Transverse colon (tissue), 4 donors: ENCODE results near the gene PCDHGA1. TPM values are rescaled to one million over a fixed set of nuclear protein-coding genes. Genes with fewer than 3 reads are reported as not detected.

Source experiments
- DNase-seq: peaks from one replicate; pipeline ENCODE4 v3.0.0-alpha.2; 2019
- H3K27ac ChIP-seq, 4 donors: fragments of 200-600 bp; sonication (generic); 2 replicates each; pipeline ENCODE4 v1.5.1; 2016 to 2018; ENCODE audit warnings: inconsistent platforms in 4 of 4
- H3K27me3 ChIP-seq: fragments of 200-600 bp; sonication (generic); 2 replicates; pipeline ENCODE4 v1.5.1; 2017; ENCODE audit warnings: inconsistent platforms
- H3K36me3 ChIP-seq, 4 donors: fragments of 200-600 bp; sonication (generic); 2 replicates each; pipeline ENCODE4 v1.5.1; 2017 to 2019; ENCODE audit warnings: inconsistent platforms in 4 of 4
- H3K4me1 ChIP-seq, 4 donors: fragments of 200-600 bp; sonication (generic); 2 replicates each; pipeline ENCODE4 v1.5.1; 2017 to 2020; ENCODE audit warnings: inconsistent platforms in 4 of 4
- H3K4me3 ChIP-seq, 4 donors: fragments of 200-600 bp; sonication (generic); 1 replicate in 1 of 4; 2 replicates in 3 of 4; pipeline versions ENCODE4 v1.5.1 to v1.6.1; 2017 to 2019; ENCODE audit warnings: inconsistent platforms in 4 of 4
- H3K9me3 ChIP-seq, 2 donors: fragments of 200-600 bp; sonication (generic); 2 replicates each; pipeline ENCODE4 v1.5.1; 2017 to 2019; ENCODE audit warnings: inconsistent platforms in 2 of 2
- CTCF ChIP-seq, 5 experiments: fragments of 200-600 bp in 3 of 5; fragments of 450-650 bp in 2 of 5; sonication (generic) in 3 of 5; IDR thresholded peaks; 1 replicate in 2 of 5; 2 replicates in 3 of 5; pipeline ENCODE4 v1.5.1; 2016 to 2017; ENCODE audit warnings: antibody characterized with exemption in 5 of 5, inconsistent platforms in 3 of 5, mild to moderate bottlenecking in 2 of 5, moderate library complexity in 1 of 5
- EP300 ChIP-seq: sonication (generic); formaldehyde crosslinking; IDR thresholded peaks from one replicate; pipeline ENCODE4 v1.6.1; 2017; ENCODE audit warnings: antibody characterized with exemption, low read depth
- POLR2A ChIP-seq: fragments of 450-650 bp; IDR thresholded peaks from one replicate; pipeline ENCODE4 v1.6.1; 2016; ENCODE audit warnings: antibody characterized with exemption, mild to moderate bottlenecking, moderate library complexity
- POLR2AphosphoS5 ChIP-seq, 3 donors: sonication (generic); formaldehyde crosslinking; IDR thresholded peaks; one replicate each; pipeline ENCODE4 v1.6.1; 2016; ENCODE audit warnings: antibody characterized with exemption in 3 of 3
- WGBS, 2 donors: methylation state at CpG; one replicate each; pipeline ENCODE4 v1.1.5; 2018; ENCODE audit warnings: low coverage in 1 of 2; 5-methylcytosine and 5-hydroxymethylcytosine counted together
- in situ Hi-C, 4 donors: fragments of 200-750 bp; cut with MboI; loops; one replicate each; pipeline versions ENCODE4 v1.15.0 to v1.15.1; 2017; ENCODE audit warnings: low sequenced_read_pairs in 3 of 4, low pct_ligation_motif_present in 1 of 4, low pct_unique_long_range_greater_than_20kb in 1 of 4
- intact Hi-C: fragments of 100-400 bp; cut with DNase I; formaldehyde crosslinking; loops from one replicate; pipeline ENCODE4 v1.15.1; 2023; ENCODE audit warnings: low total_unique reads
- total RNA-seq, 4 donors: library from RNA; depleted of rRNA; stranded (reverse); fragments of >200 nt; gene quantifications; one replicate each; pipeline ENCODE4 v1.1.0, GENCODE V29; 2016

The PCDHGA1 gene
- total RNA-seq, 4 donors from 2014 or later = 0.55 to 0.64 TPM; not detected in 2

- no peaks in the 10 kb centered on the region for H3K36me3 ChIP-seq
- in situ Hi-C loops (loop anchor here (10.0 to 25.0 kb wide), 5 partner anchors 155 to 473 kb away; partner anchors contain the start of genes PCDHB12 (in 4 of the 4), PCDHB13 (in 4 of the 4), PCDHB14 (in 4 of the 4) and PCDHB2 (in 1 of the 4)), intact Hi-C loops (loop anchor here (10.0 kb wide), 2 partner anchors 145 to 235 kb away; partner anchors contain the start of genes PCDHGA10, PCDHGB7 and TAF7)
- no peaks in the 10 kb centered on the region for H3K27me3 ChIP-seq
- TF ChIP-seq EP300 (no peak), POLR2AphosphoS5 (IDR thresholded peaks at IDR 0.05) (no peak), CTCF (IDR thresholded peaks at IDR 0.05) (no peak), POLR2A (no peak)
- H3K4me1 ChIP-seq = peaks cover 10 to 29% (median 16%) of the 10 kb centered on the region in 4 donors
- peak overlapping the region; percentile 86 to 89 (median 88) for H3K27ac ChIP-seq
- H3K4me3 ChIP-seq = no peak overlapping the region
- H3K9me3 ChIP-seq = no peaks in the 10 kb centered on the region
- no peak for DNase-seq
Observed at GRCh38 chr5:141560151-141560550, 229.8 kb downstream of the PCDHGA1 start.

- Histone ChIP-seq H3K9me3 (no peaks in the 10 kb centered on the region), H3K27ac (peak overlapping the region; percentile 86 to 89 (median 88)), H3K36me3 (peaks cover 0 to 5% (median 0%) of the 10 kb centered on the region in 4 donors), H3K4me3 (peak overlapping the region in 1 of 4 donors; percentile 8), H3K27me3 (no peaks in the 10 kb centered on the region), H3K4me1 (peaks cover 10 to 29% (median 16%) of the 10 kb centered on the region in 4 donors)
- TF ChIP-seq EP300 (peak; percentile 83), CTCF (IDR thresholded peaks at IDR 0.05) (peak; percentile 73 to 98 (median 76)), POLR2AphosphoS5 (IDR thresholded peaks at IDR 0.05) (peak; percentile 85 to 88 (median 85)), POLR2A (no peak)
- intact Hi-C loops = loop anchor here (10.0 kb wide), 2 partner anchors 146 to 236 kb away; partner anchors contain the start of genes PCDHGA10, PCDHGB7 and TAF7
- 49 to 50% methylated on average over 2 to 9 of the region's 9 CpGs for WGBS, 2 donors
- peak; percentile 80 for DNase-seq
- in situ Hi-C loops = loop anchor here (10.0 to 25.0 kb wide), 5 partner anchors 156 to 474 kb away; partner anchors contain the start of genes PCDHB12 (in 4 of the 4), PCDHB13 (in 4 of the 4), PCDHB14 (in 4 of the 4) and PCDHB2 (in 1 of the 4)
Observed at GRCh38 chr5:141560725-141561483, 230.6 kb downstream of the PCDHGA1 start.

Other genes starting within 250 kb of the PCDHGA1 start
- 1 to 10 TPM in 3 of 4 donors, under 1 TPM in 1; 0.80 to 1.9 (median 1.2) TPM for gene PCDHB2, start 235.9 kb upstream of the PCDHGA1 start, total RNA-seq
- under 1 TPM in 3 of 4 donors, not detected in 1; 0.64 to 0.82 (median 0.80) TPM for gene PCDHB3, start 230.0 kb upstream of the PCDHGA1 start, total RNA-seq
- gene PCDHB4, start 208.7 kb upstream of the PCDHGA1 start, total RNA-seq = 1 to 10 TPM in 1 of 4 donors, under 1 TPM in 3; 0.68 to 2.2 (median 0.77) TPM
- gene PCDHB5, start 195.3 kb upstream of the PCDHGA1 start, total RNA-seq = 1 to 10 TPM in 3 of 4 donors, not detected in 1; 1.1 to 3.0 (median 1.3) TPM
- gene PCDHB6, start 180.5 kb upstream of the PCDHGA1 start, total RNA-seq = under 1 TPM in 2 of 4 donors, not detected in 2; 0.14 to 0.32 TPM
- 1 to 10 TPM in 1 of 4 donors, under 1 TPM in 3; 0.37 to 1.6 (median 0.67) TPM for gene PCDHB7, start 157.9 kb upstream of the PCDHGA1 start, total RNA-seq
- gene PCDHB8, start 152.7 kb upstream of the PCDHGA1 start, total RNA-seq = under 1 TPM in 2 of 4 donors, not detected in 2; 0.14 to 0.16 TPM
- 1 to 10 TPM in 1 of 4 donors, under 1 TPM in 3; 0.20 to 1.6 (median 0.65) TPM for gene PCDHB16, start 148.1 kb upstream of the PCDHGA1 start, total RNA-seq
- 1 to 10 TPM in 1 of 4 donors, under 1 TPM in 2, not detected in 1; 0.40 to 1.6 (median 0.64) TPM for gene PCDHB9, start 143.4 kb upstream of the PCDHGA1 start, total RNA-seq
- gene PCDHB10, start 138.2 kb upstream of the PCDHGA1 start, total RNA-seq = 1 to 10 TPM in 1 of 4 donors, under 1 TPM in 2, not detected in 1; 0.68 to 1.1 (median 0.79) TPM
- 1 to 10 TPM in 1 of 4 donors, under 1 TPM in 3; 0.20 to 1.5 (median 0.61) TPM for gene PCDHB11, start 130.9 kb upstream of the PCDHGA1 start, total RNA-seq
- gene PCDHB12, start 121.8 kb upstream of the PCDHGA1 start, total RNA-seq = 1 to 10 TPM in 2 of 4 donors, under 1 TPM in 2; 0.40 to 1.9 (median 1.1) TPM
- 1 to 10 TPM; 1.8 to 4.1 (median 2.5) TPM for gene PCDHB13, start 116.6 kb upstream of the PCDHGA1 start, total RNA-seq
- gene PCDHB14, start 107.2 kb upstream of the PCDHGA1 start, total RNA-seq = 1 to 10 TPM; 1.4 to 3.3 (median 2.8) TPM
- 1 to 10 TPM in 3 of 4 donors, under 1 TPM in 1; 0.75 to 5.6 (median 1.1) TPM for gene PCDHB15, start 85.1 kb upstream of the PCDHGA1 start, total RNA-seq
- gene SLC25A2, start 26.5 kb upstream of the PCDHGA1 start, total RNA-seq = 1 to 10 TPM in 2 of 4 donors, not detected in 2; 1.4 to 1.8 TPM
- 10 to 100 TPM; 41.9 to 62.5 (median 50.3) TPM for gene TAF7, start 9.7 kb upstream of the PCDHGA1 start, total RNA-seq
- 1 to 10 TPM in 3 of 4 donors, under 1 TPM in 1; 0.68 to 1.9 (median 1.6) TPM for gene PCDHGA2, start 8.2 kb downstream of the PCDHGA1 start, total RNA-seq
- gene PCDHGA3, start 13.3 kb downstream of the PCDHGA1 start, total RNA-seq = 1 to 10 TPM in 2 of 4 donors, under 1 TPM in 2; 0.55 to 4.9 (median 1.1) TPM
- 10 to 100 TPM in 1 of 4 donors, 1 to 10 TPM in 2, under 1 TPM in 1; 0.96 to 10.5 (median 3.4) TPM for gene PCDHGB1, start 19.6 kb downstream of the PCDHGA1 start, total RNA-seq
- 10 to 100 TPM in 1 of 4 donors, 1 to 10 TPM in 2, not detected in 1; 1.4 to 18.0 (median 1.6) TPM for gene PCDHGA4, start 24.5 kb downstream of the PCDHGA1 start, total RNA-seq
- gene PCDHGB2, start 29.5 kb downstream of the PCDHGA1 start, total RNA-seq = 10 to 100 TPM in 1 of 4 donors, 1 to 10 TPM in 3; 2.1 to 12.7 (median 3.2) TPM
- 1 to 10 TPM in 3 of 4 donors, not detected in 1; 2.5 to 4.1 (median 3.4) TPM for gene PCDHGA5, start 33.6 kb downstream of the PCDHGA1 start, total RNA-seq
- 1 to 10 TPM; 1.4 to 3.8 (median 2.6) TPM for gene PCDHGB3, start 39.7 kb downstream of the PCDHGA1 start, total RNA-seq
- gene PCDHGA6, start 43.4 kb downstream of the PCDHGA1 start, total RNA-seq = 1 to 10 TPM; 2.4 to 7.5 (median 3.7) TPM
- gene PCDHGA7, start 52.2 kb downstream of the PCDHGA1 start, total RNA-seq = 1 to 10 TPM; 2.0 to 8.6 (median 3.2) TPM
- gene PCDHGB4, start 57.2 kb downstream of the PCDHGA1 start, total RNA-seq = 1 to 10 TPM in 2 of 4 donors, under 1 TPM in 2; 0.40 to 4.4 (median 2.4) TPM
- gene PCDHGA8, start 62.1 kb downstream of the PCDHGA1 start, total RNA-seq = 10 to 100 TPM in 1 of 4 donors, 1 to 10 TPM in 3; 1.5 to 11.5 (median 2.5) TPM
- gene PCDHGB5, start 67.4 kb downstream of the PCDHGA1 start, total RNA-seq = 10 to 100 TPM in 2 of 4 donors, 1 to 10 TPM in 2; 5.3 to 23.3 (median 9.2) TPM
- 1 to 10 TPM; 1.2 to 4.6 (median 3.4) TPM for gene PCDHGA9, start 72.3 kb downstream of the PCDHGA1 start, total RNA-seq
- 1 to 10 TPM; 1.9 to 5.9 (median 4.7) TPM for gene PCDHGB6, start 77.5 kb downstream of the PCDHGA1 start, total RNA-seq
- 1 to 10 TPM; 4.0 to 6.5 (median 6.1) TPM for gene PCDHGA10, start 82.5 kb downstream of the PCDHGA1 start, total RNA-seq
- 10 to 100 TPM in 1 of 4 donors, 1 to 10 TPM in 3; 7.0 to 10.1 (median 9.1) TPM for gene PCDHGB7, start 87.2 kb downstream of the PCDHGA1 start, total RNA-seq
- gene PCDHGA11, start 90.5 kb downstream of the PCDHGA1 start, total RNA-seq = 1 to 10 TPM; 2.6 to 5.8 (median 4.4) TPM
- gene PCDHGA12, start 100.0 kb downstream of the PCDHGA1 start, total RNA-seq = 10 to 100 TPM in 1 of 4 donors, 1 to 10 TPM in 3; 1.6 to 14.2 (median 4.8) TPM
- gene PCDHGC3, start 145.5 kb downstream of the PCDHGA1 start, total RNA-seq = 10 to 100 TPM in 3 of 4 donors, 1 to 10 TPM in 1; 6.0 to 17.0 (median 13.6) TPM
- 10 to 100 TPM in 1 of 4 donors, 1 to 10 TPM in 3; 1.8 to 26.5 (median 2.7) TPM for gene PCDHGC4, start 154.5 kb downstream of the PCDHGA1 start, total RNA-seq
- gene PCDHGC5, start 158.6 kb downstream of the PCDHGA1 start, total RNA-seq = 1 to 10 TPM in 2 of 4 donors, under 1 TPM in 2; 0.20 to 2.5 (median 1.0) TPM